WI38 (cell line): ENCODE results near the gene MED15.

Experiments
- H3K4me3 ChIP-seq: 2 replicates; pipeline ENCODE4 v1.5.1; 2011; ENCODE audit warnings: low read depth, mild to moderate bottlenecking, control low read depth, low read length
- CTCF ChIP-seq: IDR thresholded peaks from 2 replicates; pipeline ENCODE4 v1.5.1; 2012; ENCODE audit warnings: low read depth, mild to moderate bottlenecking, control low read depth, low read length

The MED15 gene

GRCh38 chr22:20517422-20517821 is 10.0 kb downstream of the MED15 start:
- no peak for TF ChIP-seq CTCF

DNA sequence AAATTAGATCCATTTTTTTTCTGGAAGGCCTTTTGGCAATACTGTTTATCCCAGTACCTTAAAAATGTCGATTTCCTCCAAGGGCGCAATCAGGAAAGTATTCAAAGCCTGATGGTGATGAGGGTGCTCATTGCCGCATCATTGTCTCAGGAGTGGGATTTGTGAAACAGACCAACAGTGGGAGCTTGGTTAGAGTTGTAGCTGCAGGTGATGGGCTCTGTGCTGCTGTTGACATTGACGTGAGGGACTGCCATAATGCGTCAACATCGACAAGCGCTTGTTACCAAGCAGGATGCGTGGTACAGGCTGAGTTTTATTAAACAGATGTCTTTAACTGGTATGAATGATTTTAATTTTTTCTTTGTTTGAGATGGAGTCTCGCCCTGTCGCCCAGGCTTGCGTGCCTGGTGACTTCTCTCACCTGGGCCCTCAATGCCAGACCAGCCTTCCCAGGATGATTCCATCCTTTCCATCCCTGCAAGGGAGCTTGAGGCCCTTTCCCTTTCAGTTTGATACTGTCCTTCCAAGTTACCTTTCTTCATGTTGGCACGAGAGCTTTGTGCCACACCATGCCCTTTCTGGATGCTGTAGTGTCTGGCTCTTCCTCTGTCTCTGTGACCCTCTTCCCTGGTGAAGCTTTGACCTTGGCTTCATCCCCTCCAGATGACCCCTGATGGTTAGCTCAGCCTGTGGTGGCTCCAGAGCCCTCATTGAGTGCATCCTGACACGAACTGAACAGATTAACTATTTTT is 10.6 kb downstream of the MED15 start:
- H3K4me3 ChIP-seq = no peak overlapping the region
- no peak for TF ChIP-seq CTCF

More at GRCh38 chr22:20517422-20517821, 10.0 kb downstream of the MED15 start:
- no peak overlapping the region for H3K4me3 ChIP-seq

GRCh38 chr22:20519558-20519957 is 12.1 kb downstream of the MED15 start:
- no peak overlapping the region for H3K4me3 ChIP-seq
- no peak for TF ChIP-seq CTCF

DNA sequence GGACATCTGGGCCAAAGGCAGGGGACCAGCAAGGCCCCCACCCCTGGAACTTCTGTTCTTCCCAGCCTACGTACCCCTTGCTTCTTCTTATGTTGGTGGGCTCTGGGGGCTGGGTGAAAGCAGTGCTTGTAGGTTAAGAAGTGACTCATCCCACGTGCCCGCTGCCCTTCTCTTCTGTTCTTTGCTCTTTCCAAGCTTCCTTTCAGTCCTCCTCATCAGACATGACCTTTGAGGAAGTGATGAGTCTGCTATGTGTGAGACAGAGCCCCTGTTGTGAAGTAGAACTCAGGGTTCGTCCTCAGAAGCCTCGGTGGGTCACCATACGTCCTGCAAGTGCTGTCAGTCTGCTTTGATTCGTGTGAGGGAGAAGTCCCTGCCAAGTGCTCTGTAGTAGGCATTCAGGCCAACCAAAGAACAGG is 12.7 kb downstream of the MED15 start:
- no peak for TF ChIP-seq CTCF
- H3K4me3 ChIP-seq = no peak overlapping the region

DNA sequence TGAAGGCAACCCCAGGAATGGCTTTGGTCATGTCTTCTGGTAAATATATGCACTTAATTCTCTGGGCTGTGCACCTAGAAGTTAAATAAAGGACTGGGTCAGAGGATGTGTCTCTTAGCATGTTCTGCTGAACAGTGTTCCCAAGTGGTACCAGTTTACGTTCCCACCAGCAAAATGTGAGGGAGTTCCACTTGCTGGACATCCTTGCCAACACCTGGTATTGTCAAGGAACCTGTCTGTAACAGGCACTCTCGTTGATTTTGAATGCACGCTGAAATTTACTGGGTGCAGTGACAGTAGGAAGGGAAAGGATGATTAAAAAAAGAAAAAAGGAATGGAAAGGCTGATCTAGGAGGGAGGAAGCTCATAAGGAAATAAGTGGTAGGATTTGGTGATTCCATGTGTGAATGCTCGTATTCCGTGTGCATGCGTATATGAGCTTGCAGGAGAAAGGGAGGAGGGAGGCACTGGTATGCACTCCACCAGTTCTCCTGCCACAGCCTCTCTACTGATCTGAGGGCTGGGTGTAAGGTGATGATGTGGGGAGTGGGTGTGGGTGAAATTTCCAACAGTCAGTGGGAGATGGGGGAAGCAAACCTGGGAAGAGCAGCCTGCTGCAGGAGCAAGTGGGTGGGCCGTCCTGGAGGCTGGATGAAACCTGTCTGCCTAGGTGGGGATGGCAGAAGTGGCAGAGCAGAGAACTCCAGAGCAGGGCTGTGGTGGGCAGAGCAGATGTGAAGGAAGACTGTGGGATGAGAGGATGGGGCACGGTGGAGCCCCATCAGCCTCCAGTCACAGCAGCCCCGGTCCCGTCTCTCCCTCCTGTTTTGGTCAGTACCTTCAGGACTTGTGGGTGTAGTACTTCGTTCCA is 15.0 kb downstream of the MED15 start:
- no peak for TF ChIP-seq CTCF
- H3K4me3 ChIP-seq = no peak overlapping the region

GRCh38 chr22:20523086-20523983 is 15.9 kb downstream of the MED15 start:
- no peak overlapping the region for H3K4me3 ChIP-seq
- TF ChIP-seq CTCF = no peak
